ENCODE data around the gene TFCP2L1.

TFCP2L1 gene

GRCh38 chr2:121211689-121212151 lies 73.3 kb downstream of the TFCP2L1 start:
- POLR2A ChIA-PET, result no interaction called here
- H3K4me3 ChIP-seq (ENCODE audit: low read depth, low read length), result no peak overlapping the region
- no peak for DNase-seq (ENCODE audit: low read depth, low spot score)
- CTCF ChIA-PET, result no interaction called here
- TF ChIP-seq CTCF (IDR thresholded peaks at IDR 0.05; ENCODE audit: insufficient read depth, low read length, missing control alignments), result no peak

- ChIA-PET CTCF (no interaction called here), POLR2A (no interaction called here)
- DNase-seq (ENCODE audit: low read depth, low spot score), result no peak
Observed at GRCh38 chr2:121211251-121211650, 73.8 kb downstream of the TFCP2L1 start.

GRCh38 chr2:121210691-121211090 lies 74.3 kb downstream of the TFCP2L1 start:
- no peak for TF ChIP-seq CTCF (IDR thresholded peaks at IDR 0.05; ENCODE audit: insufficient read depth, low read length, missing control alignments)
- CTCF ChIA-PET, result no interaction called here
- no peak for DNase-seq (ENCODE audit: low read depth, low spot score)

More at GRCh38 chr2:121211251-121211650, 73.8 kb downstream of the TFCP2L1 start:
- no peak overlapping the region for H3K4me3 ChIP-seq (ENCODE audit: low read depth, low read length)
- no peak for TF ChIP-seq CTCF (IDR thresholded peaks at IDR 0.05; ENCODE audit: insufficient read depth, low read length, missing control alignments)

GRCh38 chr2:121209014-121209610 lies 75.9 kb downstream of the TFCP2L1 start:
- ChIA-PET CTCF (no interaction called here), POLR2A (no interaction called here)
- TF ChIP-seq CTCF (IDR thresholded peaks at IDR 0.05; ENCODE audit: insufficient read depth, low read length, missing control alignments), result no peak
- no peak overlapping the region for H3K4me3 ChIP-seq (ENCODE audit: low read depth, low read length)
- DNase-seq (ENCODE audit: low read depth, low spot score), result no peak

More at GRCh38 chr2:121210691-121211090, 74.3 kb downstream of the TFCP2L1 start:
- H3K4me3 ChIP-seq (ENCODE audit: low read depth, low read length), result no peak overlapping the region
- POLR2A ChIA-PET, result no interaction called here

- no peak for DNase-seq (ENCODE audit: low read depth, low spot score)
- CTCF ChIA-PET, result no interaction called here
- POLR2A ChIA-PET, result no interaction called here
- no peak overlapping the region for H3K4me3 ChIP-seq (ENCODE audit: low read depth, low read length)
- TF ChIP-seq CTCF (IDR thresholded peaks at IDR 0.05; ENCODE audit: insufficient read depth, low read length, missing control alignments), result no peak
Observed at GRCh38 chr2:121207494-121207893, 77.5 kb downstream of the TFCP2L1 start.

- TF ChIP-seq CTCF (IDR thresholded peaks at IDR 0.05; ENCODE audit: insufficient read depth, low read length, missing control alignments), result no peak
- DNase-seq (ENCODE audit: low read depth, low spot score), result no peak
- CTCF ChIA-PET, result no interaction called here
- no peak overlapping the region for H3K4me3 ChIP-seq (ENCODE audit: low read depth, low read length)
- POLR2A ChIA-PET, result no interaction called here
Observed at GRCh38 chr2:121205321-121205942, 79.6 kb downstream of the TFCP2L1 start.

All from AG04449 (cell line).